ENCODE results near the gene RHNO1.

- no peak for TF ChIP-seq CTCF (IDR thresholded peaks at IDR 0.05)
- no peak for TF ChIP-seq POLR2A (IDR thresholded peaks at IDR 0.05)
Observed at GRCh38 chr12:2864198-2864597, 12.8 kb upstream of the RHNO1 start.

Measured in esophagus squamous epithelium (tissue), 4 donors.